ENCODE data around the gene SUCO. TPM values are rescaled to one million over a fixed set of nuclear protein-coding genes. Genes with fewer than 3 reads are reported as not detected.
A peak's percentile ranks its signal among the peaks of the same experiment; 100 is the strongest.
"Not testable (repeated sequence)": the region's sequence is repeated elsewhere in the genome, so short reads cannot be mapped to it uniquely, and the experiment has no call there.

SUCO gene, protein sequence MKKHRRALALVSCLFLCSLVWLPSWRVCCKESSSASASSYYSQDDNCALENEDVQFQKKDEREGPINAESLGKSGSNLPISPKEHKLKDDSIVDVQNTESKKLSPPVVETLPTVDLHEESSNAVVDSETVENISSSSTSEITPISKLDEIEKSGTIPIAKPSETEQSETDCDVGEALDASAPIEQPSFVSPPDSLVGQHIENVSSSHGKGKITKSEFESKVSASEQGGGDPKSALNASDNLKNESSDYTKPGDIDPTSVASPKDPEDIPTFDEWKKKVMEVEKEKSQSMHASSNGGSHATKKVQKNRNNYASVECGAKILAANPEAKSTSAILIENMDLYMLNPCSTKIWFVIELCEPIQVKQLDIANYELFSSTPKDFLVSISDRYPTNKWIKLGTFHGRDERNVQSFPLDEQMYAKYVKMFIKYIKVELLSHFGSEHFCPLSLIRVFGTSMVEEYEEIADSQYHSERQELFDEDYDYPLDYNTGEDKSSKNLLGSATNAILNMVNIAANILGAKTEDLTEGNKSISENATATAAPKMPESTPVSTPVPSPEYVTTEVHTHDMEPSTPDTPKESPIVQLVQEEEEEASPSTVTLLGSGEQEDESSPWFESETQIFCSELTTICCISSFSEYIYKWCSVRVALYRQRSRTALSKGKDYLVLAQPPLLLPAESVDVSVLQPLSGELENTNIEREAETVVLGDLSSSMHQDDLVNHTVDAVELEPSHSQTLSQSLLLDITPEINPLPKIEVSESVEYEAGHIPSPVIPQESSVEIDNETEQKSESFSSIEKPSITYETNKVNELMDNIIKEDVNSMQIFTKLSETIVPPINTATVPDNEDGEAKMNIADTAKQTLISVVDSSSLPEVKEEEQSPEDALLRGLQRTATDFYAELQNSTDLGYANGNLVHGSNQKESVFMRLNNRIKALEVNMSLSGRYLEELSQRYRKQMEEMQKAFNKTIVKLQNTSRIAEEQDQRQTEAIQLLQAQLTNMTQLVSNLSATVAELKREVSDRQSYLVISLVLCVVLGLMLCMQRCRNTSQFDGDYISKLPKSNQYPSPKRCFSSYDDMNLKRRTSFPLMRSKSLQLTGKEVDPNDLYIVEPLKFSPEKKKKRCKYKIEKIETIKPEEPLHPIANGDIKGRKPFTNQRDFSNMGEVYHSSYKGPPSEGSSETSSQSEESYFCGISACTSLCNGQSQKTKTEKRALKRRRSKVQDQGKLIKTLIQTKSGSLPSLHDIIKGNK (N-terminal part only)
- polyA plus RNA-seq = 10 to 100 TPM in 1 of 3 donors, 1 to 10 TPM in 2; 7.8 to 14.0 (median 8.2) TPM

DNA sequence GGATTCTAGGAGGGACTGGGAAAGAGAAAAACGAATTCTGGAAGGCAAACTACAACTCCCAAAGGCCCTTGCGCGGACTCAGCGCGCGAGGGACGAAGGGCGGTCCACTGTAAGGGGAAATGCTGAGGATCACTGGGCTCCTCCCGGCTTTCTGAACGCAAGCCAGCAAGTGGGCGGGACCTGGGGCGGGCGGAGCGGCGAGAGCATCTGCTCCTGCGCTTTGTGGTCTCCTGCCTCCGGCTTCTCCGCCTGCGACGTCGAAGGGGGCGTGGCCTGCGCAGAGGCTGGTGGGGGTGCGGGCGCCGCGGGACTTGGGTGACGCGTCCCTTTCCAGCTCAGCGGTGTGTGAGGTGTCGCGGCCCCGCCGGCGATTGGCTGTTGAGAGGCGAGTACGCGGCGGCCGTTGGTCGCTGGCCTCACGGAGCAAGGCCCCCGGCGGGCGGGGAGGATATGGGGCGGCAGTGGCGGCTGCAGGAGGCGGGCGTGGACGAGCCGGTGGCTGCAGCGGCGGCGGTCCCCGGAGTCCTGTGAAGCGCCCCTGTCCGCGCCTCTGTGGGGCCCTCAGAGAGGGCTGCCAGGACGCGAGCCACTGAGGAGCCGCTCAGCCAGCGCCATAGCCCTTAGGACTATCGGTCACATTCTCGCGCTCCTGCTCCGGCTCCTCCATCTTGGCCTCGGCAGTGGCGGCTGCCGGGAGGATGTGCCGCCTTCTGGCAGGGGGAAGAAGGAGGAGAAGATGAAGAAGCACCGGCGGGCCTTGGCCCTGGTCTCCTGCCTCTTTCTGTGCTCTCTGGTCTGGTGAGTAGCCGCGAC lies at the start of gene SUCO:
Gene SUCO, plus strand, starts transcription at position 451 of the 813 bp plus-strand sequence. Its CDS starts 286 bp downstream, at position 737.
- Mint-ChIP-seq H3K4me3 (peak within 1 kb of the TSS; percentile 94 to 100 (median 98)), H3K27me3 (ENCODE audit: low read depth in 3 of 3) (peaks cover 12 to 21% (median 15%) of the 10 kb centered on the region in 3 donors), H3K4me1 (peaks cover 52 to 59% of the 10 kb centered on the region in 2 donors), H3K9me3 (no peaks in the 10 kb centered on the region), H3K36me3 (no peaks in the 10 kb centered on the region), H3K27ac (peak within 1 kb of the TSS; percentile 98 to 100 (median 100))
- peak; percentile 100 for DNase-seq

DNA sequence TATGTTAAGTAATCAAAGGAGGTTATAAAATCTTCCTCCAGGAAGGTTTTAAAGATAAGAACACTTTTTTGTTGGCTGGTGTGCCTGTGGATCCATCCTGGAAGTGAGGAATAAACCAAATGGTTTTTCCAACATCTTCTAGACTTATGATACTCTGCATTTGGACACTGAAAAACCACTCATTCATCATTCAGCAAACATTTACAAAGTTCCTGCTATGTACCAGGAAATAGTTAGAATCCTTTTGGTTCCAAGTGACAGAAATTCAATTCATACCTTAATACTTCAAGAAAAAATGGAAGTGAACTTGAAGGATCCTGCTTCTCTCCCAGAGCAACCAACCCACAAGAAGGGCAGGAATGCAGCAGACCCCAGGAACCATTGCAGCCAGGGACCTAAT lies 49.5 kb upstream of the SUCO start:
- no peaks in the 10 kb centered on the region for H3K9me3 Mint-ChIP-seq
- H3K36me3 Mint-ChIP-seq = no peaks in the 10 kb centered on the region
- DNase-seq = no peak
- no peak overlapping the region for H3K4me3 Mint-ChIP-seq
- no peak overlapping the region for H3K27ac Mint-ChIP-seq
- peaks cover 0 to 7% (median 6%) of the 10 kb centered on the region in 3 donors for H3K27me3 Mint-ChIP-seq (ENCODE audit: low read depth in 3 of 3)
- no peaks in the 10 kb centered on the region for H3K4me1 Mint-ChIP-seq

DNA sequence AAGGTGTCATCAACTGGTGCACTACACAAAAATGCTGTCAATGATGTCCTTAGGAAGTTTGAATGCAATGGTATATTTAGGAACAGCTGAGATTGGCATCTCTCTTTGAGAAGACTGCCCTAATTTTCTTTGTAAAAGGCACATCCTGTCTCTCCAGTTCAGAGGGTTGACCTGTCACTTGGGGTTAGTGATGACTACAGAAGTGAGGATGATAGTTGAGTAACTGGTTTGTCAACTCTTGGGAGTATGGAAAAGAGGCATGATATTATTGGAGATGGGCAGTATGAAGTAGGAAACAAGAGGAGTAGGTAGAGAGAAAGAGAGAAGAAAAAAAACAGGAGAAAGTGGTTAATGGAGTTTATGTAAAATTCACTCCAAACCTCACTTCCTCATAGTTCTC lies 48.7 kb upstream of the SUCO start:
- no peak overlapping the region for H3K4me3 Mint-ChIP-seq

DNA sequence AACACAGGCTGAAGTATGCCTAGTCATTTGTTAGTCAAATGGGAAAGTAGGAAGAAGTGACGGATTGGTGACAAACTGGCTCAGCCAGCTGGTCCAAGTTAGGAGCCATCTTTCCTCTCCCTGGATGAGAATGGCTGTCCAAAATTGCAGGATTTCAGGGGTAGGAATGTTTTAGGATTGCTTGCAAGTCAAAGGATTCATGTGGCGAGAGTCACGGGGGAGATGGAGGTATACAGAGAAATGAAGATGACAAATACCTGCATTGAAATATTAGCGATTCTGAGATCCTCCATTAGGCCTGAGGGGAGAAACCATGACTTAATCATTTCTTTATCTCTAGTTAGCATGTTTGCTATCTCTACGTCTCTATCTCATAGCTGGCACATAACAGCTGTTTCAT lies 47.3 kb upstream of the SUCO start:
- H3K4me3 Mint-ChIP-seq = no peak overlapping the region
- peaks cover 0 to 6% (median 5%) of the 10 kb centered on the region in 3 donors for H3K27me3 Mint-ChIP-seq (ENCODE audit: low read depth in 3 of 3)
- H3K27ac Mint-ChIP-seq = no peak overlapping the region
- no peaks in the 10 kb centered on the region for H3K4me1 Mint-ChIP-seq
- no peak for DNase-seq
- H3K9me3 Mint-ChIP-seq = no peaks in the 10 kb centered on the region
- no peaks in the 10 kb centered on the region for H3K36me3 Mint-ChIP-seq

More for the DNA sequence above, 48.7 kb upstream of the SUCO start:
- Mint-ChIP-seq H3K4me1 (no peaks in the 10 kb centered on the region), H3K36me3 (no peaks in the 10 kb centered on the region), H3K27ac (no peak overlapping the region), H3K9me3 (no peaks in the 10 kb centered on the region), H3K27me3 (ENCODE audit: low read depth in 3 of 3) (peaks cover 0 to 7% (median 6%) of the 10 kb centered on the region in 3 donors)
- no peak for DNase-seq

DNA sequence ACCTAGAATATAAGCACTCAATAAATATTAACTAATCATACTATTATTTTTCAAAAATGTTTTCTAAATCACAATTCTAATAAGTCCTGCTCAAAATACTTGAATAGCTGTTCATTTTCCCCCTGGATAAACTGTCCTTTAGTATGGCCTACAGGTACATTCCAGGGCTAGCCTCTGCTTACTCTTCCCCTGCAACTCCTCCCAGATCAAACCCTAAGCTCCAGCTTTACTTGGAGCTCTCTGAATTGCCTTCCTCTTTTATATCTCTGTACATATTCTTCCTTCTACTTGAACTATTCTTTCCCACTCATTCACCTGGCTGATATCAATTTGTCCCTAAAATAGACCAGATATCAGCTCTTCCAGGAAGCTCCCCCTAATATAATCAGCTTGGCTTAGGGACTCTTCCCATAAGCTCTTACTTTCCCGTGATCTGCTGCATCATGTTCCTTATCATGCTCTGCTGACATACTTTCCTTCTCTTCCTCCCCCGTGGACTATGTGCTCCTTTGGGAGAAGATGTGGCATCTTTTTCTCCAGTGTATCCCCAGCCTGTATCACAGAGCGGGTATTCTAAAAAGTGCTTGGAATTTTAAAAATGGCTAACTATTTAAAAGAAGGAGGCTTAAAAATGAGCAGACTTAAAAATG lies 46.0 kb upstream of the SUCO start:
- H3K4me1 Mint-ChIP-seq = no peaks in the 10 kb centered on the region
- no peaks in the 10 kb centered on the region for H3K36me3 Mint-ChIP-seq
- H3K27ac Mint-ChIP-seq = no peak overlapping the region
- no peak overlapping the region for H3K4me3 Mint-ChIP-seq
- no peak for DNase-seq
- no peaks in the 10 kb centered on the region for H3K9me3 Mint-ChIP-seq
- H3K27me3 Mint-ChIP-seq (ENCODE audit: low read depth in 3 of 3) = peaks cover 0 to 6% (median 5%) of the 10 kb centered on the region in 3 donors

DNA sequence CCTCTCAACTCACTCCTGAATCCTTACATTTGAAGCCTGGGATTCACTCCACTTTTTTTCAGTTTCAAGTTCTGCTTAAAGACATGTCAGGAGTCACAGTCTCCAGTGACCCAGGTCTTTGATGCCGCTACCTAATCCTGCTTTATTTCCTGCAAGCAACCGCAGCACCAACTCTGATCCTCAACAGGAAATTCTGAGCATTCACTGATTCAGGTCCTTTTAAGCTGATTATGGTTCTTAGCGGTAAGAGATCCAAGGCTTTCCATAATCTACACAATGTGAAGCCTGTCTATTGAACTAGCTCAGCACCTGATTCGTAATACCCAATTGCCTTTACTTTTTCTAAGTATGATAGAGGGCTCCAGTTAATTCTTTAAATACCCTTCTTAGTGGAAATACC lies 45.4 kb upstream of the SUCO start:
- Mint-ChIP-seq H3K36me3 (no peaks in the 10 kb centered on the region), H3K27ac (no peak overlapping the region), H3K27me3 (ENCODE audit: low read depth in 3 of 3) (peaks cover 0 to 6% (median 3%) of the 10 kb centered on the region in 3 donors), H3K4me1 (no peaks in the 10 kb centered on the region), H3K4me3 (no peak overlapping the region), H3K9me3 (no peaks in the 10 kb centered on the region)
- DNase-seq = no peak

DNA sequence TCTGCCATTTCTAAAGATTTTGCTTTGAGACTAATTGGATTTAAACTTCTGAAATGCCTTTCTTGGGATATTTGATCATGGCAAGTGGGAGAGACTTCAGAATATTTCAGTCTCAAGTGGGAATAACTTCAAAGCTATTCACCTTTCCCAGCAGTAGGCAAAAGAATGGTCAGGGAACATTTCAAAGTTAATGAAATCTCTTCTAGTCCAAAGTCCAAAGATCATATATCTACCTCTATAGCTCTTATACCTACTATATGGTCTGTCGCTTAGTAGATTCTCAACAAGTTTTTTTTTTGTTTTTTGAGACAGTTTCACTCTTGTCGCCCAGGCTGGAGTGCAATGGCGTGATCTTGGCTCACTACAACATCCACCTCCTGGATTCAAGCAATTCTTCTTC lies 44.6 kb upstream of the SUCO start:
- Mint-ChIP-seq H3K9me3 (no peaks in the 10 kb centered on the region), H3K27ac (no peak overlapping the region), H3K36me3 (no peaks in the 10 kb centered on the region), H3K4me1 (no peaks in the 10 kb centered on the region), H3K27me3 (ENCODE audit: low read depth in 3 of 3) (peaks cover 0 to 6% (median 3%) of the 10 kb centered on the region in 3 donors), H3K4me3 (no peak overlapping the region)
- no peak for DNase-seq

DNA sequence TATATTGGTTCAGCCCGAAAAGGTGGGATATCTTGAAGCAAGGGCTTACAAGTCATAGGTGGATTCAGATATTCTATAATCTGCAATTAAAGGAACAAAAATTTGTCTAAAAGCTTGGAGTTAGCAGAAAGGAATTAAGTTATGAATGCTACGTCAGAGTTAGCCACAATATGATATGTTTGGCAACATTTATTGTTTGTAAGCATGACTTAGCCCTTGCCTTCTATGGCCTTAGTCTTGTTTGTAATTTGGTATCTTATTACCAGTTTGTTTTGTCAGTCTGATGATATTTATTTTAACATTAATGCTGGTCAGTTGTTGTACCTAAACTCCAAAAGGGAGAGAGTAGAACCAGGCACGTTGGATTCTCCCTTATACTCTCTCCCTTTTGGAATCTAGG lies 43.1 kb upstream of the SUCO start:
- peaks cover 0 to 6% (median 3%) of the 10 kb centered on the region in 3 donors for H3K27me3 Mint-ChIP-seq (ENCODE audit: low read depth in 3 of 3)
- no peak overlapping the region for H3K27ac Mint-ChIP-seq
- H3K36me3 Mint-ChIP-seq = no peaks in the 10 kb centered on the region
- no peak for DNase-seq
- no peaks in the 10 kb centered on the region for H3K4me1 Mint-ChIP-seq
- no peak overlapping the region for H3K4me3 Mint-ChIP-seq
- H3K9me3 Mint-ChIP-seq = no peaks in the 10 kb centered on the region

DNA sequence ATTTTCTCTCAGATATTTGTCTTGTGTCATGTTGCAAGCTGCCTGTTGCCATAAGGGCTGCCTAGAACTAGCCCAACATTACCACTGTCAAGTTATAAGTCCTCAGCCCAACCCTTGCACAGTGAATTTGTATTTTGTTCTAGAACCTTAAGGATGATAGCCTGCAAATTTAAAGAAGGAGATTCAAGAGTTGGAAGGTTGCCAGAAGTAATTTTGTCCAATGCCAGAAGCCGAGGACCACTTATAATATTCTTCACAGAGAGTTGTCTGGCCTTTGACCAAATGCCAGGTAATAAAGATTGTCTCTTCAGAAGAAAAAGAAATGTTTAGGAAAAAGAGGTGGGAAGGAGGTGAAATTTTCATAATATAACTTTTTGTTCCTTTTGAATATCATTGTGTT lies 40.5 kb upstream of the SUCO start:
- Mint-ChIP-seq H3K9me3 (no peaks in the 10 kb centered on the region), H3K4me3 (no peak overlapping the region), H3K27ac (no peak overlapping the region), H3K36me3 (no peaks in the 10 kb centered on the region), H3K27me3 (ENCODE audit: low read depth in 3 of 3) (peaks cover 0 to 3% (median 2%) of the 10 kb centered on the region in 3 donors), H3K4me1 (no peaks in the 10 kb centered on the region)
- no peak for DNase-seq

DNA sequence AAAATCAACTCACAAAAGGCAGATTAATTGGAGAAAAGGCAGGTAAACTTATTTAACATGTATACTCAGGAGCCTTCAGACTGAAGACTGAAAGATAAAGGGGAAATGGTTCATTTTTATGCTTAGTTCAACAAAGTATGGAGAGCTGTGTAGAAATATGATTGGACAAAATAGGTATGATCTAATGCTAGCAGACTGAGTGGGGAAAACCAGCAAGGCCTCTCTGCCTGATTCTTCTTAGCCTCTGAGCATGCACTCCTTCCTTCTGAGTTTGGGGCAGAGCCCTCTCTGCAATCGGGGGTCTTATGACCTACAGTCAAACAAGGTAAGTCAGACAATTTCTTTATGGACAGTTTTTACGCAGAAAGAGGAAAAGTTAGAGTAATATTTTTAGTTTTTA lies 38.8 kb upstream of the SUCO start:
- Mint-ChIP-seq H3K4me3 (no peak overlapping the region), H3K4me1 (no peaks in the 10 kb centered on the region), H3K27me3 (ENCODE audit: low read depth in 3 of 3) (peaks cover 0 to 3% (median 0%) of the 10 kb centered on the region in 3 donors), H3K36me3 (no peaks in the 10 kb centered on the region), H3K9me3 (no peaks in the 10 kb centered on the region), H3K27ac (no peak overlapping the region)
- no peak for DNase-seq

DNA sequence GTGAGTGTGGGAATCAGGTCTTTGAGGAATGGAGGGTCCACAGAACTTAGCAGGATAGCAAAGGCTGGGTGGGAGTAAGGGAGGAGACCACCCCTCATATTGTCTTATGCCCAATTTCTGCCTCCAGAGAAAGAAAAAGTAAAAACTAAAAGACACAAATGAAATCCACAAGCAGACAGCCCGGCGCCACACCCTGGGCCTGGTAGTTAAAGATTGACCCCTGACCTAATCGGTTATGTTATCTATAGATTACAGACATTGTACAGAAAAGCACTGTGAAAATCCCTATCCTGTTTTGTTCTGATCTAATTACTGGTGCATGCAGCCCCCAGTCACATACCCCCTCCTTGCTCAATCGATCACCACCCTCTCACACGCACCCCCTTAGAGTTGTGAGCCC lies 36.8 kb upstream of the SUCO start:
- not testable (repeated sequence) for H3K4me1 Mint-ChIP-seq; DNase-seq; H3K4me3 Mint-ChIP-seq; H3K36me3 Mint-ChIP-seq; H3K27ac Mint-ChIP-seq; H3K27me3 Mint-ChIP-seq (ENCODE audit: low read depth in 3 of 3); H3K9me3 Mint-ChIP-seq

DNA sequence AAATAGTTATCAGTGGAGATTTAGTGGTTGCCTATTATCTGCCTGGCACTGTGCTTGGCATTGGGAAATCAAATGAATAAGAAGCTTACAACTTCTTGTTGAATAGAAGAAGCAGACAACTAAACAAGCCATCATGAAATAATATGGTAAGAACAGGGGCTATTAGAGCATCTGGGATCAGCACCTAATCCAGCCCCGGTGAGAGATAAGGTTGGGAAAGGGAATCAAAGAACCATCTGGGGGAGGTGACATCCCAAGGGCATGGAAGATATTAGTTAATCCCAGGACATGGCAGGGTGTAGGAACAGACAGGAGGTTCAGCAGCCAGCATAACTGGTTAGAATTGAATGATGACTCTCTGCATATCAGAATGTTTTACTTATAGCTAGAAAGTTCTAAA lies 36.3 kb upstream of the SUCO start:
- Mint-ChIP-seq H3K27me3 (ENCODE audit: low read depth in 3 of 3) (peaks cover 0 to 3% (median 0%) of the 10 kb centered on the region in 3 donors), H3K36me3 (no peaks in the 10 kb centered on the region), H3K27ac (no peak overlapping the region), H3K4me1 (no peaks in the 10 kb centered on the region), H3K4me3 (no peak overlapping the region), H3K9me3 (no peaks in the 10 kb centered on the region)
- no peak for DNase-seq
